B cell (primary cell): Measurements from ENCODE around the gene SORD. TPM values are rescaled to one million over a fixed set of nuclear protein-coding genes. Genes with fewer than 3 reads are reported as not detected.

Experiments used
- ATAC-seq: fragments of 200-7000 bp; cut with Tn5 transposase; one replicate; pipeline ENCODE4 v1.10.0; 2021; ENCODE audit warnings: low read depth, mild to moderate bottlenecking, moderate number of reproducible peaks, moderate library complexity
- CTCF ChIA-PET: fragments of 350-600 bp; sonication (Branson Sonifier 250); formaldehyde crosslinking; loops from one replicate; lab custom pipeline; 2021; ENCODE audit warnings: antibody characterized with exemption, inconsistent platforms; lab: Charles Lee
- POLR2A ChIA-PET: fragments of 350-600 bp; sonication (Branson Sonifier 250); formaldehyde crosslinking; loops from one replicate; lab custom pipeline; 2021; ENCODE audit warnings: antibody characterized with exemption; lab: Charles Lee
- DNase-seq: peaks from one replicate; pipeline ENCODE4 v3.0.0; 2013
- H2AFZ ChIP-seq: 2 replicates; pipeline ENCODE4 v1.6.1; 2012; ENCODE audit warnings: mild to moderate bottlenecking, low read depth, low read length; ENCODE audit not compliant: insufficient read depth, poor library complexity, severe bottlenecking
- H3K27ac ChIP-seq, 2 donors: 1 replicate in 1 of 2; 2 replicates in 1 of 2; pipeline ENCODE4 v1.5.1; 2012 to 2013; ENCODE audit warnings: low read length in 2 of 2, mild to moderate bottlenecking in 2 of 2, moderate library complexity in 1 of 2
- H3K27me3 ChIP-seq, 4 experiments: fragments of 200-600 bp in 1 of 4; sonication (generic) in 1 of 4; replicated peaks in 1 of 4; 1 replicate in 2 of 4; 2 replicates in 2 of 4; pipeline versions ENCODE4 v1.6.1 to v1.7.0; 2013 to 2016; ENCODE audit warnings: low read length in 3 of 4, mild to moderate bottlenecking in 2 of 4, mixed read lengths in 1 of 4, moderate library complexity in 1 of 4; ENCODE audit not compliant: insufficient read depth in 4 of 4, control insufficient read depth in 3 of 4; ENCODE audit errors: control extremely low read depth in 1 of 4
- H3K36me3 ChIP-seq, 2 experiments: replicated peaks in 1 of 2; 1 replicate in 1 of 2; 2 replicates in 1 of 2; pipeline versions ENCODE4 v1.6.1 to v1.7.1; 2013; ENCODE audit warnings: low read length in 1 of 2; ENCODE audit not compliant: insufficient read depth in 2 of 2, control insufficient read depth in 1 of 2; ENCODE audit errors: control extremely low read depth in 1 of 2, extremely low read depth in 1 of 2
- H3K4me1 ChIP-seq, 2 donors: fragments of 200-600 bp in 1 of 2; sonication (generic) in 1 of 2; 1 replicate in 1 of 2; 2 replicates in 1 of 2; pipeline versions ENCODE4 v1.5.1 to v1.6.1; 2013 to 2017; ENCODE audit warnings: low read length in 2 of 2; ENCODE audit not compliant: control insufficient read depth in 2 of 2, insufficient read depth in 2 of 2
- H3K4me2 ChIP-seq: replicated peaks from 2 replicates; pipeline ENCODE3; 2012; ENCODE audit warnings: mild to moderate bottlenecking, low read depth, low read length; ENCODE audit not compliant: poor library complexity, severe bottlenecking
- H3K4me3 ChIP-seq, 5 experiments: fragments of 200-600 bp in 1 of 5; sonication (generic) in 1 of 5; 1 replicate in 3 of 5; 2 replicates in 2 of 5; pipeline versions ENCODE4 v1.5.1 to v1.7.0; 2011 to 2016; ENCODE audit warnings: low read length in 4 of 5, mild to moderate bottlenecking in 4 of 5, low read depth in 2 of 5, control low read depth in 1 of 5, moderate library complexity in 1 of 5; ENCODE audit not compliant: insufficient read depth in 1 of 5; ENCODE audit errors: control extremely low read depth in 1 of 5, extremely low read depth in 1 of 5
- H3K79me2 ChIP-seq: fragments of 200-600 bp; sonication (generic); one replicate; pipeline ENCODE4 v1.6.0; 2016; ENCODE audit warnings: low read length; ENCODE audit not compliant: control insufficient read depth, insufficient read depth
- H3K9ac ChIP-seq: fragments of 200-600 bp; sonication (generic); 2 replicates; pipeline ENCODE4 v1.6.1; 2017; ENCODE audit warnings: mild to moderate bottlenecking, low read length, moderate library complexity
- H3K9me3 ChIP-seq, 3 donors: one replicate each; pipeline versions ENCODE4 v1.6.1 to v1.7.1; 2013; ENCODE audit warnings: low read length in 2 of 3; ENCODE audit not compliant: control insufficient read depth in 2 of 3, insufficient read depth in 1 of 3; ENCODE audit errors: control extremely low read depth in 1 of 3
- H4K20me1 ChIP-seq: 2 replicates; pipeline ENCODE4 v1.6.0; 2012; ENCODE audit warnings: mild to moderate bottlenecking, low read length; ENCODE audit not compliant: insufficient read depth, control insufficient read depth, poor library complexity, severe bottlenecking
- H3K27ac Mint-ChIP-seq: one replicate; pipeline ENCODE4 v1.8.0; 2021; ENCODE audit warnings: mixed read lengths
- H3K27me3 Mint-ChIP-seq: one replicate; pipeline ENCODE4 v1.8.0; 2021; ENCODE audit warnings: mixed read lengths
- H3K4me1 Mint-ChIP-seq: one replicate; pipeline ENCODE4 v1.8.0; 2021; ENCODE audit warnings: mixed read lengths
- H3K4me3 Mint-ChIP-seq: one replicate; pipeline ENCODE4 v1.8.0; 2021; ENCODE audit warnings: mixed read lengths
- H3K9me3 Mint-ChIP-seq: one replicate; pipeline ENCODE4 v1.8.0; 2022; ENCODE audit warnings: mixed read lengths; ENCODE audit not compliant: insufficient read depth
- EZH2 ChIP-seq: IDR thresholded peaks from 2 replicates; pipeline ENCODE4 v1.6.1; 2012; ENCODE audit warnings: borderline replicate concordance, low read depth, mild to moderate bottlenecking, moderate library complexity, low read length; ENCODE audit not compliant: insufficient read depth, poor library complexity, severe bottlenecking
- WGBS: methylation state at CpG from one replicate; pipeline ENCODE4 v1.1.5; 2013; ENCODE audit warnings: missing lambda C conversion rate; ENCODE audit not compliant: insufficient coverage; 5-methylcytosine and 5-hydroxymethylcytosine counted together
- intact Hi-C: fragments of 100-400 bp; cut with micrococcal nuclease; formaldehyde crosslinking; loops from one replicate; pipeline ENCODE4 v1.10.0; 2022
- polyA plus RNA-seq: library from polyadenylated mRNA; depleted of rRNA; stranded (reverse); fragments of >200 nt; gene quantifications from 2 replicates; pipeline ENCODE4 v1.2.3, GENCODE V29; 2012
- total RNA-seq, 2 donors: library from RNA; stranded (reverse); fragments of 120-200 nt in 1 of 2; gene quantifications; 1 replicate in 1 of 2; 2 replicates in 1 of 2; pipeline versions ENCODE4 v1.2.3 to v1.2.4, GENCODE V29; 2013 to 2022
- TF ChIP-seq, protein P1 (sequence below): fragments of 200-600 bp; IDR thresholded peaks from one replicate; pipeline ENCODE4 v1.8.0; 2022; ENCODE audit warnings: antibody characterized with exemption, mild to moderate bottlenecking

SORD gene
- total and polyA plus RNA-seq, 2 donors (not counting 1 experiment from before 2014, with no cell fraction given) = 22.2 to 25.8 TPM

DNA sequence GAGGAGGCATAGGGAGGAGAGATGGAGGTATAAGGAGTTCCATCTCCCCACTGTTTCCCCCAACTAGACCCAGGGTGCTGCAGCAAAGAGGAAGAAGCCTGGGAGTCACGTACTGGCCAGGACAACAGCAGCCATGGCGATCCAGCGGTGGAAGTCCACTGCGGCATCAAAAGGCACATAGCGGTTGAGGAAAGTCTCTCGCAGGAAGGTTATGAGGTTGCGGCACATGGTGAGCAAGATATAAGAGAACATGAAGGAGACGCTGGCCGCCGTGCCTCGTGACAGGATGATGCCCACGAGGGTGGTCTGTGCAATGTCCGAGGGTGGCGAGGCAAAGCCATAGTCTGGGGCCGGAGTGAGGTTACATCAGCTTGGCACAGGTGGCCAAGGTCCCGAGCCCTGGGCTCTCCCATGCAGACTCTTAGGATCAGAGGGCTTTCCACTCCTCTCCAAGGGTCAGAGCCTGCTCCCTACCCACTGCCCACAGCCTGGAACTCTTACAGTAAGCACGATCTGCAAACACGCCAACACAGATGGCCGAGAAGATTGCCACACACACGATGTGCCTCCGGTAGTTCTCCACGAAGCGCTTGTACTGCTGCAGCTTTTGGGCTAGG, 76.7 kb downstream of the SORD start:
- no peak overlapping the region for H3K27ac Mint-ChIP-seq
- POLR2A ChIA-PET = no interaction called here
- intact Hi-C loops = no loop called here

DNA sequence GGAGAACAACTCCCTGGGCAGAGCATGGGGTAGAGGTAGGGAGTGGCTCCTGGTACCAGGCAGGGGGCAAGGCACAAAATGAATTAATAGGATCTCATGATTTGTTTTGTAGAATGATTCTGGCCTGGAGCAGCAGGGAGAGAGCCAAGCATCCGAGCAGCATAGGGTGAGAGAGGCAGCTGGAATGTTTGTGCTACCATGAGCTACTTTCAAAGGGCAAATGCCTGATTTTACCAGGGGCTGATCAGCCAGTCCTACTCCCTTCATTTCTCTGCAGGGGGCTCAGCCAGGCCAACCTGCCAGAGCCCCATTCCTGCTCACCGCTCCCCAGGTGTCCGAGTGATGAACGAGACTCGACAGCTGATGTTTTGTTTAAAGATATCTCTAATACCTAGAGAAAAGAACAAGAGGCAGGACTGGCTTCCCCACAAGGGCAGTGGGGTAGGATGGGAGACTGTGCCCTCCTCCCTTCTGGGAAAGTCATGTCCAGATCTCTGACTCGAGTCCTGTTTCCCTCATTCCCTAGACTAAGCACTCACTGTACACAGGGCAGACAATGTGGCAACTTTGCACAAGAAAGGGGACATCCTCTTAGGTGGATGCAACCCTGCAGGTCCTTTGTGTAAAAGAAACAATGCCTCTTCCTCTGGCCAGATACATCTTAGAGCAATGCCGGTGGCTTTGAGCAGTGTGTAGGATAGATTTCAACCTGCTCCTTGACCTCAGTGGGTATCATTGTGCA, 78.1 kb downstream of the SORD start:
- TF ChIP-seq, protein P1, sequence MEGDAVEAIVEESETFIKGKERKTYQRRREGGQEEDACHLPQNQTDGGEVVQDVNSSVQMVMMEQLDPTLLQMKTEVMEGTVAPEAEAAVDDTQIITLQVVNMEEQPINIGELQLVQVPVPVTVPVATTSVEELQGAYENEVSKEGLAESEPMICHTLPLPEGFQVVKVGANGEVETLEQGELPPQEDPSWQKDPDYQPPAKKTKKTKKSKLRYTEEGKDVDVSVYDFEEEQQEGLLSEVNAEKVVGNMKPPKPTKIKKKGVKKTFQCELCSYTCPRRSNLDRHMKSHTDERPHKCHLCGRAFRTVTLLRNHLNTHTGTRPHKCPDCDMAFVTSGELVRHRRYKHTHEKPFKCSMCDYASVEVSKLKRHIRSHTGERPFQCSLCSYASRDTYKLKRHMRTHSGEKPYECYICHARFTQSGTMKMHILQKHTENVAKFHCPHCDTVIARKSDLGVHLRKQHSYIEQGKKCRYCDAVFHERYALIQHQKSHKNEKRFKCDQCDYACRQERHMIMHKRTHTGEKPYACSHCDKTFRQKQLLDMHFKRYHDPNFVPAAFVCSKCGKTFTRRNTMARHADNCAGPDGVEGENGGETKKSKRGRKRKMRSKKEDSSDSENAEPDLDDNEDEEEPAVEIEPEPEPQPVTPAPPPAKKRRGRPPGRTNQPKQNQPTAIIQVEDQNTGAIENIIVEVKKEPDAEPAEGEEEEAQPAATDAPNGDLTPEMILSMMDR = no peak
- TF ChIP-seq EZH2 = no peak
- ATAC-seq = no peak
- H3K27me3 ChIP-seq = peaks cover 0 to 2% (median 0%) of the 10 kb centered on the region in 4 experiments
- Mint-ChIP-seq H3K9me3 (no peaks in the 10 kb centered on the region), H3K4me3 (no peak overlapping the region), H3K27ac (no peak overlapping the region), H3K4me1 (no peaks in the 10 kb centered on the region), H3K27me3 (peaks cover 23% of the 10 kb centered on the region)
- ChIA-PET POLR2A (no interaction called here), CTCF (no interaction called here)
- no peak overlapping the region for H3K4me3 ChIP-seq
- H3K9me3 ChIP-seq = no peaks in the 10 kb centered on the region
- no peak overlapping the region for H3K9ac ChIP-seq
- no peak overlapping the region for H3K27ac ChIP-seq
- intact Hi-C loops = no loop called here
- H3K36me3 ChIP-seq = no peaks in the 10 kb centered on the region
- no peak overlapping the region for H2AFZ ChIP-seq
- no peaks in the 10 kb centered on the region for H4K20me1 ChIP-seq
- no peaks in the 10 kb centered on the region for H3K79me2 ChIP-seq
- H3K4me1 ChIP-seq = no peaks in the 10 kb centered on the region
- H3K4me2 ChIP-seq = no peak overlapping the region
- DNase-seq = no peak
- 82% methylated on average over 5 of the region's 7 CpGs for WGBS

More for the DNA sequence above, 76.7 kb downstream of the SORD start:
- Histone ChIP-seq H3K36me3 (no peaks in the 10 kb centered on the region), H4K20me1 (no peaks in the 10 kb centered on the region), H3K79me2 (no peaks in the 10 kb centered on the region), H3K9ac (no peak overlapping the region), H3K4me1 (no peaks in the 10 kb centered on the region), H3K4me2 (no peak overlapping the region), H3K27me3 (peaks cover 0 to 2% (median 0%) of the 10 kb centered on the region in 4 experiments), H3K4me3 (no peak overlapping the region), H3K27ac (no peak overlapping the region), H2AFZ (no peak overlapping the region), H3K9me3 (no peaks in the 10 kb centered on the region)
- H3K4me3 Mint-ChIP-seq = no peak overlapping the region
- no peak for ATAC-seq
- DNase-seq = no peak
- H3K9me3 Mint-ChIP-seq = no peaks in the 10 kb centered on the region
- H3K4me1 Mint-ChIP-seq = no peaks in the 10 kb centered on the region
- peaks cover 18% of the 10 kb centered on the region for H3K27me3 Mint-ChIP-seq
- 87% methylated on average over 23 of the region's 23 CpGs for WGBS
- TF ChIP-seq, protein P1 = no peak
- TF ChIP-seq EZH2 = no peak
- CTCF ChIA-PET = no interaction called here
